Vagina (tissue), 2 donors: ENCODE results near the gene PLPPR5. TPM values are rescaled to one million over a fixed set of nuclear protein-coding genes. Genes with fewer than 3 reads are reported as not detected.

Source experiments
- DNase-seq, 2 donors: peaks; one replicate each; pipeline ENCODE4 v3.0.0-alpha.2; 2017; ENCODE audit errors: extremely low spot score in 2 of 2
- H3K27ac ChIP-seq: fragments of 200-600 bp; sonication (generic); one replicate; pipeline ENCODE4 v1.5.1; 2019
- H3K27me3 ChIP-seq: fragments of 200-600 bp; sonication (generic); one replicate; pipeline ENCODE4 v1.5.1; 2019
- H3K36me3 ChIP-seq, 2 donors: fragments of 200-600 bp; sonication (generic); one replicate each; pipeline ENCODE4 v1.5.1; 2017 to 2019
- H3K4me1 ChIP-seq: fragments of 200-600 bp; sonication (generic); one replicate; pipeline ENCODE4 v1.5.1; 2019
- H3K4me3 ChIP-seq, 2 donors: fragments of 200-600 bp; sonication (generic); 1 replicate in 1 of 2; 2 replicates in 1 of 2; pipeline ENCODE4 v1.5.1; 2016 to 2019
- H3K9me3 ChIP-seq: fragments of 200-600 bp; sonication (generic); one replicate; pipeline ENCODE4 v1.5.1; 2019
- POLR2A ChIP-seq, 2 donors: fragments of 450-650 bp; IDR thresholded peaks; one replicate each; pipeline ENCODE4 v1.6.1; 2017; ENCODE audit warnings: antibody characterized with exemption in 2 of 2, mild to moderate bottlenecking in 2 of 2, moderate library complexity in 2 of 2
- POLR2AphosphoS5 ChIP-seq, 2 donors: sonication (generic); formaldehyde crosslinking; IDR thresholded peaks; one replicate each; pipeline ENCODE4 v1.9.0; 2017; ENCODE audit warnings: antibody characterized with exemption in 2 of 2, mild to moderate bottlenecking in 2 of 2, low read depth in 1 of 2; ENCODE audit not compliant: insufficient read depth in 1 of 2
- intact Hi-C: fragments of 100-400 bp; cut with DNase I; formaldehyde crosslinking; loops from one replicate; pipeline ENCODE4 v1.15.1; 2023
- total RNA-seq: library from RNA; depleted of rRNA; stranded (reverse); fragments of >200 nt; gene quantifications from one replicate; pipeline ENCODE4 v1.2.3, GENCODE V29; 2016
- TF ChIP-seq, protein P1 (sequence below), 3 experiments: fragments of 450-650 bp in 2 of 3; fragments of 200-600 bp in 1 of 3; sonication (generic) in 1 of 3; IDR thresholded peaks; one replicate each; pipeline ENCODE4 v1.5.1; 2017 to 2019; ENCODE audit warnings: antibody characterized with exemption in 3 of 3, mild to moderate bottlenecking in 2 of 3, moderate library complexity in 2 of 3

The PLPPR5 gene
- total RNA-seq, 1 donor from 2014 or later = not detected

DNA sequence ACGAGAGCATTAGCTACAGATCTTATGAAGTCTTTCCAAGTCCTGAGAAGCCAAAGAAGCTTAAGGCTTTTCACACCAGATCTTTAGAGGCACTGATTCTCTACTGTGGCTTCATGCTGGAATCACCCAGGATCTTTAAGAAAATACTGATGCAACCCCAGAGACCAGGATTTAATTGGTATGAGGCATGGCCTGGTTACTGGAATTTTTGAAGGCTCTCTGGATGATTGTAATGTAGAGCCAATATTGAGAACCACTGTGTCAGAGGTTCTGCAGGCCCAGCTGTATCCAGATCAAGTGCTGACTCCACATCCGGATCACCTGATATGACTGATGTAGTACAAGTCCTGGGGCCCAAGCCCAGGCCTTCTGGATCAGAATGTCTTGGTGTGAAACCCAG lies 105.7 kb downstream of the PLPPR5 start:
- Histone ChIP-seq H3K36me3 (no peaks in the 10 kb centered on the region), H3K4me3 (no peak overlapping the region), H3K9me3 (no peaks in the 10 kb centered on the region), H3K4me1 (no peaks in the 10 kb centered on the region), H3K27ac (no peak overlapping the region), H3K27me3 (no peaks in the 10 kb centered on the region)
- intact Hi-C loops = no loop called here
- TF ChIP-seq, protein P1, sequence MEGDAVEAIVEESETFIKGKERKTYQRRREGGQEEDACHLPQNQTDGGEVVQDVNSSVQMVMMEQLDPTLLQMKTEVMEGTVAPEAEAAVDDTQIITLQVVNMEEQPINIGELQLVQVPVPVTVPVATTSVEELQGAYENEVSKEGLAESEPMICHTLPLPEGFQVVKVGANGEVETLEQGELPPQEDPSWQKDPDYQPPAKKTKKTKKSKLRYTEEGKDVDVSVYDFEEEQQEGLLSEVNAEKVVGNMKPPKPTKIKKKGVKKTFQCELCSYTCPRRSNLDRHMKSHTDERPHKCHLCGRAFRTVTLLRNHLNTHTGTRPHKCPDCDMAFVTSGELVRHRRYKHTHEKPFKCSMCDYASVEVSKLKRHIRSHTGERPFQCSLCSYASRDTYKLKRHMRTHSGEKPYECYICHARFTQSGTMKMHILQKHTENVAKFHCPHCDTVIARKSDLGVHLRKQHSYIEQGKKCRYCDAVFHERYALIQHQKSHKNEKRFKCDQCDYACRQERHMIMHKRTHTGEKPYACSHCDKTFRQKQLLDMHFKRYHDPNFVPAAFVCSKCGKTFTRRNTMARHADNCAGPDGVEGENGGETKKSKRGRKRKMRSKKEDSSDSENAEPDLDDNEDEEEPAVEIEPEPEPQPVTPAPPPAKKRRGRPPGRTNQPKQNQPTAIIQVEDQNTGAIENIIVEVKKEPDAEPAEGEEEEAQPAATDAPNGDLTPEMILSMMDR (IDR thresholded peaks at IDR 0.05) = no peak
- no peak for TF ChIP-seq POLR2A (IDR thresholded peaks at IDR 0.05)
- TF ChIP-seq POLR2AphosphoS5 (IDR thresholded peaks at IDR 0.05; ENCODE audit: insufficient read depth in 1 of 2, low read depth in 1 of 2) = no peak
- DNase-seq = no peak

DNA sequence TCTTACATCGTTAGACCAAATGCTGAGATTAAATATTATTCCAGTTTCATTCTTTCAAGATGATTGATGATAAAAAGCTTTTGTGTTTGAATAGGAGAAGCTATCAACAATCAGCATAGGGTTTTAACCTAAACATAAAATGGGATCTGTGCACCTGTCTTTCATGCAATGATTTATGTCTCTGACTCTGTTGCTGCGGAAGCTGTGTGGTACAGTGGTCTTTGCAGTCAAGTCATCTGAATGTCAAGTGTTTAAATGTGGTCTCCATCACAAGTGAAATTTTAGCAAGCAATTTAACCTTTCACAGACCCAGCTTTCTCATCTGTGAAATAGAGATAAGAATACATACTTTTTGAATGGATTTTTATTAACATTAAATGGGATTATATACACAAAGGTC lies 107.2 kb downstream of the PLPPR5 start:
- TF ChIP-seq POLR2A (IDR thresholded peaks at IDR 0.05) = no peak
- TF ChIP-seq POLR2AphosphoS5 (IDR thresholded peaks at IDR 0.05; ENCODE audit: insufficient read depth in 1 of 2, low read depth in 1 of 2) = no peak
- Histone ChIP-seq H3K36me3 (no peaks in the 10 kb centered on the region), H3K27ac (no peak overlapping the region)

DNA sequence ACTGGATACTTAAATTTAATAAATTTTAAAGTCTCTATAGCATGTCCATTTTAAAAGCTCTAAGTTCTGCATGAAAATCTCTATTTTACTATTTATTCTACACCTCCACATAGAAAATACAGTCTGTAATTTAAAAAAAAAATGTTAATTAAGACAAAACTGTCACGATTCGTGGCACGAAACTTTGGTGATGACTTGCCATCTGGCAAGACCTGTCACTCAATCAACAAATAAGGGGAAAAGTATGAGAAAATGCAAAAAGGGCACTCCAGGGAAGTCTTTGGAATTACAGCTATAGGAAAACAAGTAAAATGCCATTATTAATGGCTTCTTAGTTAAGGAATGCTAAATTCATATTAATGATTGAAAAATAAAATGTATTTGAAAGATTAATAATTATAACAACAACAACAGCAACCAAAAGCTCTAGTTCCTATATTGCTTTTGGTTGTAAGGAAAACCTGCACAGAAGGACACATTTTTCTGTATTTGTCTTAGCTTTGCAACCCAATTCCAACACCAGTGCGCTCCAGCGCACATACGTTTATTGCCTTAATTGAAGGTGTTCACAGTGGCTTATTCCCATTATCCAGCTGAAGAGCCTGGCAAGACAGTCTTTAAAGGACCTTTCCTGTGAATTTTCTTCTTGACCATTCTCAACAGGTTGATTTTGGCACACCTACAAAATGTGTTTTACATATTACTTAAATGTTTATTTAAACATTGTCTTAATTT lies 107.8 kb downstream of the PLPPR5 start:
- no peak for TF ChIP-seq POLR2A (IDR thresholded peaks at IDR 0.05)
- no peak for TF ChIP-seq POLR2AphosphoS5 (IDR thresholded peaks at IDR 0.05; ENCODE audit: insufficient read depth in 1 of 2, low read depth in 1 of 2)
- Histone ChIP-seq H3K4me3 (no peak overlapping the region), H3K4me1 (no peaks in the 10 kb centered on the region), H3K27ac (no peak overlapping the region), H3K9me3 (no peaks in the 10 kb centered on the region), H3K36me3 (no peaks in the 10 kb centered on the region), H3K27me3 (no peaks in the 10 kb centered on the region)
- intact Hi-C loops = no loop called here
- no peak for DNase-seq

More for the DNA sequence above, 107.2 kb downstream of the PLPPR5 start:
- no peak for DNase-seq
- intact Hi-C loops = no loop called here
- no peaks in the 10 kb centered on the region for H3K4me1 ChIP-seq
- no peaks in the 10 kb centered on the region for H3K9me3 ChIP-seq
- no peaks in the 10 kb centered on the region for H3K27me3 ChIP-seq
- H3K4me3 ChIP-seq = no peak overlapping the region

DNA sequence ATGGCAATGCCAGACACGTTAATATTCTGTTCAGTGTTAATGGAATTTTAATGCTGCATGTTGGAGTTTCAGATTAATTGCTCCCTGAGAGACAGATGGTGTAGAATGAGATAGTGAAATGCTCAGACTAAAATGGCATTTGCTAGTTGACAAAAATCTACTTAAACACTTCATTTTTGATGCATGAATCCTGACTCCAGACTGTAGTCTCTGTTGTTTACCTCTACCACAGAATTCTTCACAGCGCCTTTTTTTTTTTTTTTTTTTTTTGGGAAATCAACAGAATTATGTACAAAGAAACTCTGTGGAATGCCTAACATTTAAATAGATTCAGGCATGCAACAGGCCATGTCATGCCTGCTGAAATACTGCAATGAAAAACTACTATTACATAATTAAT lies 111.3 kb downstream of the PLPPR5 start:
- H3K4me1 ChIP-seq = no peaks in the 10 kb centered on the region
- no peaks in the 10 kb centered on the region for H3K9me3 ChIP-seq
- intact Hi-C loops = no loop called here
- H3K36me3 ChIP-seq = no peaks in the 10 kb centered on the region
- TF ChIP-seq, protein P1 (IDR thresholded peaks at IDR 0.05) = no peak
- TF ChIP-seq POLR2A (IDR thresholded peaks at IDR 0.05) (no peak), POLR2AphosphoS5 (IDR thresholded peaks at IDR 0.05; ENCODE audit: insufficient read depth in 1 of 2, low read depth in 1 of 2) (no peak)
- H3K27me3 ChIP-seq = no peaks in the 10 kb centered on the region
- DNase-seq = no peak
- no peak overlapping the region for H3K4me3 ChIP-seq
- no peak overlapping the region for H3K27ac ChIP-seq

DNA sequence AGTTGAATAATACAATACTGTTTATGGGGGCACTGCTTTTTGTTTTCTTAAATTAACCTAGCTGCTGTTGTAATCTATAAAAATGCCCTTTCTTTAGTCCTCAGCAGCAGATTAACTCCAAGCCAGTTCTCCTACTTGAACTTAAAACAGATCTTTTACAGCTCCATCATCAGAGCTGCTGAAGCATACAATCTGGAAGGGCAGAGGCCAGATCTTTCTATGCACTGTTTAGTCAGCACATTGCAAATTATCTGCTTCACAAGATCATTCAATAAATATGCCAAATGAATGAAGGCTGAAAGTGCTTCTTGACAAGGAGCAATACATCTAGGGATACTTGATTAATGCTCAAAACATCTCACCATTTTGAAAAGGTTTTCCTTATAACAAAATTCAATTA lies 115.8 kb downstream of the PLPPR5 start:
- TF ChIP-seq, protein P1 (IDR thresholded peaks at IDR 0.05) = no peak
- no peak for TF ChIP-seq POLR2AphosphoS5 (IDR thresholded peaks at IDR 0.05; ENCODE audit: insufficient read depth in 1 of 2, low read depth in 1 of 2)
- TF ChIP-seq POLR2A (IDR thresholded peaks at IDR 0.05) = no peak
- intact Hi-C loops = no loop called here
- Histone ChIP-seq H3K4me1 (no peaks in the 10 kb centered on the region), H3K36me3 (no peaks in the 10 kb centered on the region), H3K4me3 (no peak overlapping the region), H3K27me3 (no peaks in the 10 kb centered on the region), H3K27ac (no peak overlapping the region), H3K9me3 (no peaks in the 10 kb centered on the region)
- no peak for DNase-seq

DNA sequence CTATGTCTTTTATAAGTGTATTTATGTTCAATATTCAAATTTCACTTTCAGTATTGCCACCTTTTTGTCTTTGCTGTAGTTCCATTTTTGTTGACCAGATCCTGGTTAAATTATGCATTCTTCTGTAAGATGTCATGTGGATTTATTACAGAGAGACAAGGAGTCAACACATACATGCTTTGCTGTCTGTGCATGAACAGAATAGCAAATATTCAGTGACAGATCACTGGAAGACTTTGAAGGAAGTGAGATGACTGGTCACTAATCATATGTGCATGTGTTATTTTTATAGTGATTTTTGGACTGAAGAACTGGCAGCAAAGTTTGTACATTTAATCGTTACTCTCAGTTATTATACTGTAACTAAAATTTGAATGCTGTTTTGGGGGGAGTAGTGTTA lies 117.2 kb downstream of the PLPPR5 start:
- no peak for DNase-seq
- TF ChIP-seq POLR2AphosphoS5 (IDR thresholded peaks at IDR 0.05; ENCODE audit: insufficient read depth in 1 of 2, low read depth in 1 of 2) = no peak
- TF ChIP-seq, protein P1 (IDR thresholded peaks at IDR 0.05) = no peak
- TF ChIP-seq POLR2A (IDR thresholded peaks at IDR 0.05) = no peak
- H3K9me3 ChIP-seq = no peaks in the 10 kb centered on the region
- H3K4me3 ChIP-seq = no peak overlapping the region
- H3K27me3 ChIP-seq = no peaks in the 10 kb centered on the region
- intact Hi-C loops = no loop called here
- H3K36me3 ChIP-seq = no peaks in the 10 kb centered on the region
- no peaks in the 10 kb centered on the region for H3K4me1 ChIP-seq
- H3K27ac ChIP-seq = no peak overlapping the region
